Esophagus squamous epithelium (tissue), 5 donors: ENCODE data around the gene TEX261. TPM values are rescaled to one million over a fixed set of nuclear protein-coding genes. Genes with fewer than 3 reads are reported as not detected.
"Not testable (repeated sequence)": the region's sequence is repeated elsewhere in the genome, so short reads cannot be mapped to it uniquely, and the experiment has no call there.

Experiments used
- DNase-seq: peaks from one replicate; lab custom pipeline; 2025; lab: John Stamatoyannopoulos, UW
- H3K27ac ChIP-seq, 4 donors: fragments of 200-600 bp; sonication (generic); one replicate each; pipeline ENCODE4 v1.5.1; 2016 to 2019; ENCODE audit warnings: mild to moderate bottlenecking in 1 of 4
- H3K27me3 ChIP-seq, 4 donors: fragments of 200-600 bp; sonication (generic); 1 replicate in 3 of 4; 2 replicates in 1 of 4; pipeline versions ENCODE4 v1.5.1 to v1.6.0; 2017 to 2021; ENCODE audit warnings: antibody characterized with exemption in 1 of 4
- H3K36me3 ChIP-seq, 3 donors: fragments of 200-600 bp; sonication (generic); one replicate each; pipeline ENCODE4 v1.5.1; 2016 to 2019
- H3K4me1 ChIP-seq, 3 donors: fragments of 200-600 bp; sonication (generic); one replicate each; pipeline ENCODE4 v1.5.1; 2017 to 2019
- H3K4me3 ChIP-seq, 4 donors: fragments of 200-600 bp; sonication (generic); 1 replicate in 3 of 4; 2 replicates in 1 of 4; pipeline ENCODE4 v1.5.1; 2016 to 2019; ENCODE audit warnings: mild to moderate bottlenecking in 2 of 4, moderate library complexity in 1 of 4
- H3K9me3 ChIP-seq, 3 donors: fragments of 200-600 bp; sonication (generic); one replicate each; pipeline ENCODE4 v1.5.1; 2016 to 2019
- POLR2A ChIP-seq, 4 donors: fragments of 450-650 bp; IDR thresholded peaks; one replicate each; pipeline ENCODE4 v1.6.1; 2017; ENCODE audit warnings: antibody characterized with exemption in 4 of 4, mild to moderate bottlenecking in 4 of 4, moderate library complexity in 3 of 4
- WGBS, 2 donors: methylation state at CpG; one replicate each; pipeline ENCODE4 v1.1.5; 2018; 5-methylcytosine and 5-hydroxymethylcytosine counted together
- intact Hi-C: fragments of 100-400 bp; cut with DNase I; formaldehyde crosslinking; loops from one replicate; pipeline ENCODE4 v1.15.0; 2022
- total RNA-seq, 4 donors: library from RNA; depleted of rRNA; stranded (reverse); fragments of >200 nt; gene quantifications; one replicate each; pipeline ENCODE4 v1.1.0, GENCODE V29; 2016
- TF ChIP-seq, protein P1 (sequence below), 6 experiments: fragments of 450-650 bp in 4 of 6; fragments of 200-600 bp in 2 of 6; sonication (generic) in 2 of 6; IDR thresholded peaks; one replicate each; pipeline ENCODE4 v1.5.1; 2016 to 2019; ENCODE audit warnings: antibody characterized with exemption in 6 of 6, mild to moderate bottlenecking in 4 of 6, moderate library complexity in 4 of 6
- donor health status: DM: yes; HTN: yes; CAD: no.

The TEX261 gene
- total RNA-seq, 4 donors from 2014 or later, result 22.6 to 33.3 (median 27.1) TPM

DNA sequence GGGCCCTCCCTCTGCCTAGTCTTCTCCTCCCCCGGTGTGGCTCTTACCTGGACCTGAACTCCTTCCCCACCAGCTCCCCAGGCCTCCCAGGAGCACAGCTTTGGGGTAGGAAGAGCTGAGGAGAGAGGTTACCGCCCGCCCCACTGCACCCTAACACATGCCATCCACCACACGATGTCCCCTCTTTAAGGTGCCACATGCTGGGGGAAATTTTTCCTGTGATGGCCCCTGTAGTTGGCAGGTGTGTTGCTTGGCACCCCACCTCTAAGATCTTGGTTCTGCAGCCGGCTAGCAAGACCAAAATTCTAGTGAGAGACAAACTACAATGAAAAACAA is 6.9 kb upstream of the TEX261 start:
- no peaks in the 10 kb centered on the region for H3K27me3 ChIP-seq
- H3K4me1 ChIP-seq, result peaks cover 0 to 20% (median 10%) of the 10 kb centered on the region in 3 donors
- TF ChIP-seq, protein P1, sequence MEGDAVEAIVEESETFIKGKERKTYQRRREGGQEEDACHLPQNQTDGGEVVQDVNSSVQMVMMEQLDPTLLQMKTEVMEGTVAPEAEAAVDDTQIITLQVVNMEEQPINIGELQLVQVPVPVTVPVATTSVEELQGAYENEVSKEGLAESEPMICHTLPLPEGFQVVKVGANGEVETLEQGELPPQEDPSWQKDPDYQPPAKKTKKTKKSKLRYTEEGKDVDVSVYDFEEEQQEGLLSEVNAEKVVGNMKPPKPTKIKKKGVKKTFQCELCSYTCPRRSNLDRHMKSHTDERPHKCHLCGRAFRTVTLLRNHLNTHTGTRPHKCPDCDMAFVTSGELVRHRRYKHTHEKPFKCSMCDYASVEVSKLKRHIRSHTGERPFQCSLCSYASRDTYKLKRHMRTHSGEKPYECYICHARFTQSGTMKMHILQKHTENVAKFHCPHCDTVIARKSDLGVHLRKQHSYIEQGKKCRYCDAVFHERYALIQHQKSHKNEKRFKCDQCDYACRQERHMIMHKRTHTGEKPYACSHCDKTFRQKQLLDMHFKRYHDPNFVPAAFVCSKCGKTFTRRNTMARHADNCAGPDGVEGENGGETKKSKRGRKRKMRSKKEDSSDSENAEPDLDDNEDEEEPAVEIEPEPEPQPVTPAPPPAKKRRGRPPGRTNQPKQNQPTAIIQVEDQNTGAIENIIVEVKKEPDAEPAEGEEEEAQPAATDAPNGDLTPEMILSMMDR (IDR thresholded peaks at IDR 0.05), result no peak
- no peak for DNase-seq
- H3K9me3 ChIP-seq, result no peaks in the 10 kb centered on the region
- 81 to 100% methylated on average over 1 to 2 of the region's 5 CpGs for WGBS, 2 donors
- H3K4me3 ChIP-seq, result no peak overlapping the region
- intact Hi-C loops, result no loop called here
- no peak overlapping the region for H3K27ac ChIP-seq
- H3K36me3 ChIP-seq, result no peaks in the 10 kb centered on the region

DNA sequence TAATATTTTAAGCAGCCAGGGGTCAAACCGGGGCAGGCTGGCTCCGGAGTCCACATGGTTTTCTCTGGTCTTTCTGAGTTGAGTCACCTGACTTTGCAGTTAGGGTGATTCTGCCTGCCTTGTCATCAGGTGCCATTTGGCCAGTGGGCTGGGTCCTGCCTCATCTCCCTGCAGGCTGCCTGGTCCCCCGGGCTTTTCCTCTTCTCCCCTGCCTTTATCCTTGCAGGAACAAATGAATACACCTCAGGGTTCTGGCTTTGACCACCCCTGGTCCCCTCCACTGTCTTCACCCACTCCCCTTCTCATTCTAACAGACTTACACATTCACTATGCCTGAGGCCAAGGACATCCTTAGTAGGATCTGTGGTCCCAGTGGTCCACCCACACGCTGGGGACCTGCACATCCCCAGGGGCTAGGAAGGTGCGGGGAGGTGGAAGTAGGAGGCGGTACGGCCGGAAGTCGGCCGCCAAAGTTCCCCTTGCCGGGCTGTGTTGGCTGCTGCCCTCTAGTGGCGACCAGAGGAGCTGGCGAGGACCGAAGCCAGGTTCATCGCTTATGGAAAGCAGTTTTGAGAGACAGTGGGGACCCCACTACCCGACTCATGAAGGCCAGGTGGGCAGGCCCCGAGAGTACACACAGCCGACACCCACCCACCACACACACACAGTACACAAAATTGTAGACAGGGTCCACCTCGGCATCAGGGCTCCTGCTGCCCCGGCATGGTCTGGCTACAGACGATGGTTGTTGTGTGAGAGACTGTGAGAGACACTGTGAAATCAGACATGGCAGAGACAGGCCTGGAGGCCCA is 6.3 kb upstream of the TEX261 start:
- Histone ChIP-seq H3K4me3 (peak overlapping the region in 3 of 4 donors; percentile 13 to 46 (median 31)), H3K27me3 (no peaks in the 10 kb centered on the region), H3K36me3 (no peaks in the 10 kb centered on the region), H3K4me1 (peaks cover 0 to 20% (median 10%) of the 10 kb centered on the region in 3 donors), H3K9me3 (no peaks in the 10 kb centered on the region), H3K27ac (no peak overlapping the region)
- DNase-seq, result no peak
- no peak for TF ChIP-seq POLR2A (IDR thresholded peaks at IDR 0.05)
- TF ChIP-seq, protein P1 (IDR thresholded peaks at IDR 0.05), result peak; percentile 83 to 97 (median 86)
- intact Hi-C loops, result no loop called here
- WGBS, 2 donors, result 30 to 52% methylated on average over 5 to 10 of the region's 21 CpGs

DNA sequence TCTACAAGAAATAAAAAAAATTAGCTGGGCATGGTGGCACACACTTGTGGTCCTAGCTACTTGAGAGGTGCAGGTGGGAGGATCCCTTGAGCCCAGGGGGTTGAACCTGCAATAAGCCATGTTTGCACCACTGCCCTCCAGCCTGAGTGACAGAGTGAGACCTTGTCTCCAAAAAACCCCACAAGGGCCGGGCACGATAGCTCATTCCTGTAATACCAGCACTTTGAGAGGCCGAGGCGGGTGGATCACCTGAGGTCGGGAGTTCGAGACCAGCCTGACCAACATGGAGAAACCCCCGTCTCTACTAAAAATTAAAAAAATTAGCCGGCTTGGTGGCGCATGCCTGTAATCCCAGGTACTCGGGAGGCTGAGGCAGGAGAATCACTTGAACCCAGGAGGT is 5.3 kb upstream of the TEX261 start:
- H3K9me3 ChIP-seq, intact Hi-C loops, H3K4me3 ChIP-seq, H3K36me3 ChIP-seq, H3K27ac ChIP-seq, DNase-seq, H3K27me3 ChIP-seq: not testable (repeated sequence)
- peaks cover 0 to 29% (median 14%) of the 10 kb centered on the region in 3 donors for H3K4me1 ChIP-seq
- WGBS, 2 donors, result 97% methylated on average over 3 to 5 of the region's 10 CpGs

DNA sequence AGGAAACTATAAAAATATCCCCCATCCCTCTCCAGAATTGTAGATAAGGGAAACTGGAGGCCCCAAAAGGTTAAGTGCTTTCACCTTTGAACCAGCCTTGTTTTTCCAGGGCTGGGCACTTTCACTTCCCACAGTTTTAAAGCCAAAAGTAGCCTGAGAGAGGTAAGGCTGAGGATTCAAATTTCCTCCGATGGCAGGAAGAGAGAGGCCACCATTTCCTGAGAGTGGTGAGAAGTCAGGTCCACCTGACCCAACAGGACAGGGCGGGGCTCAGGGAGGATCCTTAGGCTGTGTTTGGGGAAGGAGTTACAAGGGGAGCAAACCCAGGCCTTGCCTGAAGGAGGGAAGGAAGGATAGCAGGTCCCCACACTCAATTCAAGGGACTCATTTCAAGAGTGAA is 4.7 kb upstream of the TEX261 start:
- no peak overlapping the region for H3K27ac ChIP-seq
- H3K36me3 ChIP-seq, result no peaks in the 10 kb centered on the region
- H3K9me3 ChIP-seq, result no peaks in the 10 kb centered on the region
- TF ChIP-seq, protein P1 (IDR thresholded peaks at IDR 0.05), result no peak
- no peak for TF ChIP-seq POLR2A (IDR thresholded peaks at IDR 0.05)
- H3K27me3 ChIP-seq, result no peaks in the 10 kb centered on the region
- intact Hi-C loops, result no loop called here
- no peak overlapping the region for H3K4me3 ChIP-seq
- H3K4me1 ChIP-seq, result peaks cover 0 to 29% (median 14%) of the 10 kb centered on the region in 3 donors
- DNase-seq, result no peak
- 65 to 67% methylated on average over 2 of the region's 2 CpGs for WGBS, 2 donors

DNA sequence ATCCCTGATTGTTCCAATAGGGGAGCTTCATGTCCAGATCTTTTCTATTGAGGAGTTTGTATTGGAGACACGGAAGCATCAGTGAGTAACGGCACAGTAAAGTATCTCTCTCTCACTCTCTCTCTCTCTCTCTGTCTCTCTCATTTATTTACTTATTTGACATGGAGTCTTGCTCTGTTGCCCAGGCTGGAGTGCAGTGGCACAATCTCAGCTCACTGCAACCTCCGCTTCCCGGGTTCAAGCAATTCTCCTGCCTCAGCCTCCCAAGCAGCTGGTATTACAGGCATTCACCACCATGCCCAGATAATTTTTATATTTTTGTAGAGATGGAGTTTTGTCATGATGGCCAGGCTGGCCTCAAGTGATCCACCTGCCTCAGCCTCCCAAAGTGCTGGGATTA is 4.2 kb upstream of the TEX261 start:
- DNase-seq, H3K27ac ChIP-seq, H3K36me3 ChIP-seq, H3K27me3 ChIP-seq, H3K4me3 ChIP-seq, intact Hi-C loops, H3K9me3 ChIP-seq: not testable (repeated sequence)
- peaks cover 3 to 33% (median 14%) of the 10 kb centered on the region in 3 donors for H3K4me1 ChIP-seq
- 93 to 96% methylated on average over 4 of the region's 4 CpGs for WGBS, 2 donors

DNA sequence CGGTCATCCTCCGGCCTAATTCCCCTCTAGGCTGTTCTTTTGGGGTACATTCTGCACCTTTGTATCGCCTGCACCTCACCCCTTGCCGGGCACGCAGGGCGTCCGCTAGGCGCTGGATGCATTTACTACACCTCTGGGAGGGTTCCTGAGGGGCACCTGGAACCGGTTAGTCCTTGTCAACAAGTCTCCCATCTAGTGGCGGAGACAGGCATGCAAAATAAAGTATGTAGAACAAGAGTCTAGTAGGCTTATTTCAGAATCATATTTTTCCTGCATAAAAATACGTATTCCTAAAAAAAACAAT is 705 bp upstream of the TEX261 start:
- peak overlapping the region; percentile 89 to 99 (median 96) for H3K4me3 ChIP-seq
- 1 to 7% methylated on average over 5 to 11 of the region's 11 CpGs for WGBS, 2 donors
- H3K27ac ChIP-seq, result peak overlapping the region; percentile 81 to 93 (median 90)
- H3K36me3 ChIP-seq, result peaks cover 0 to 19% (median 0%) of the 10 kb centered on the region in 3 donors
- no peak for DNase-seq
- H3K4me1 ChIP-seq, result peaks cover 14 to 42% (median 21%) of the 10 kb centered on the region in 3 donors
- TF ChIP-seq, protein P1 (IDR thresholded peaks at IDR 0.05), result peak; percentile 24 to 47 (median 34)
- no peak for TF ChIP-seq POLR2A (IDR thresholded peaks at IDR 0.05)
- H3K9me3 ChIP-seq, result no peaks in the 10 kb centered on the region
- H3K27me3 ChIP-seq, result no peaks in the 10 kb centered on the region
- intact Hi-C loops, result no loop called here
